Loucy (cell line): Measurements from ENCODE around the gene FAM120B.

Experiments used
- H2AFZ ChIP-seq: fragments of 200-600 bp; sonication (generic); 2 replicates; pipeline ENCODE4 v1.6.0; 2016; ENCODE audit warnings: antibody characterized with exemption, mild to moderate bottlenecking, low read length, moderate library complexity
- H3F3A ChIP-seq: fragments of 200-600 bp; 2 replicates; pipeline ENCODE4 v1.6.0; 2016; ENCODE audit warnings: antibody characterized with exemption, low read depth, mild to moderate bottlenecking
- H3K27me3 ChIP-seq: fragments of 200-600 bp; sonication (generic); 2 replicates; pipeline ENCODE4 v1.6.1; 2014; ENCODE audit warnings: low read length, mild to moderate bottlenecking; ENCODE audit not compliant: insufficient read depth, poor library complexity, severe bottlenecking
- H3K36me3 ChIP-seq: fragments of 200-600 bp; sonication (generic); 2 replicates; pipeline ENCODE4 v1.6.1; 2016; ENCODE audit warnings: low read length; ENCODE audit not compliant: insufficient read depth
- H3K4me1 ChIP-seq: fragments of 200-600 bp; sonication (generic); 2 replicates; pipeline ENCODE4 v1.5.1; 2014; ENCODE audit warnings: low read length, mild to moderate bottlenecking; ENCODE audit not compliant: insufficient read depth, poor library complexity, severe bottlenecking
- H3K4me2 ChIP-seq: fragments of 200-600 bp; sonication (generic); 2 replicates; pipeline ENCODE4 v1.6.0; 2014; ENCODE audit warnings: antibody characterized with exemption, low read length, low read depth, mild to moderate bottlenecking; ENCODE audit not compliant: poor library complexity, severe bottlenecking
- H3K4me3 ChIP-seq: fragments of 200-600 bp; sonication (generic); 2 replicates; pipeline ENCODE4 v1.5.1; 2014; ENCODE audit warnings: low read length, mild to moderate bottlenecking, mixed read lengths; ENCODE audit not compliant: poor library complexity, severe bottlenecking
- H3K79me2 ChIP-seq: fragments of 200-600 bp; sonication (generic); 2 replicates; pipeline ENCODE4 v1.6.1; 2014; ENCODE audit warnings: low read length; ENCODE audit not compliant: insufficient read depth
- H3K9ac ChIP-seq: fragments of 200-600 bp; sonication (generic); 2 replicates; pipeline ENCODE4 v1.6.0; 2014; ENCODE audit warnings: mild to moderate bottlenecking, low read depth, low read length, moderate library complexity; ENCODE audit not compliant: poor library complexity, severe bottlenecking
- H3K9me2 ChIP-seq: fragments of 200-600 bp; sonication (generic); replicated peaks from 2 replicates; pipeline ENCODE4 v1.6.1; 2016; ENCODE audit warnings: low read depth, low read length, mixed read lengths
- H3K9me3 ChIP-seq: fragments of 200-600 bp; sonication (generic); 2 replicates; pipeline ENCODE4 v1.6.1; 2014; ENCODE audit warnings: mild to moderate bottlenecking, antibody characterized with exemption, low read length, low read depth; ENCODE audit not compliant: insufficient read depth
- H4K20me1 ChIP-seq: fragments of 200-600 bp; sonication (generic); 2 replicates; pipeline ENCODE4 v1.6.0; 2014; ENCODE audit warnings: antibody characterized with exemption, low read length, mild to moderate bottlenecking; ENCODE audit not compliant: insufficient read depth, poor library complexity, severe bottlenecking
- CTCF ChIP-seq: fragments of 200-600 bp; sonication (generic); conservative IDR thresholded peaks from 2 replicates; pipeline ENCODE4 v1.5.1; 2014; ENCODE audit warnings: mild to moderate bottlenecking, antibody characterized with exemption, low read length
- EZH2phosphoT487 ChIP-seq: fragments of 200-600 bp; IDR thresholded peaks from 2 replicates; pipeline ENCODE4 v1.6.1; 2018; ENCODE audit warnings: antibody characterized with exemption, mild to moderate bottlenecking, moderate library complexity, borderline replicate concordance

Gene FAM120B

DNA sequence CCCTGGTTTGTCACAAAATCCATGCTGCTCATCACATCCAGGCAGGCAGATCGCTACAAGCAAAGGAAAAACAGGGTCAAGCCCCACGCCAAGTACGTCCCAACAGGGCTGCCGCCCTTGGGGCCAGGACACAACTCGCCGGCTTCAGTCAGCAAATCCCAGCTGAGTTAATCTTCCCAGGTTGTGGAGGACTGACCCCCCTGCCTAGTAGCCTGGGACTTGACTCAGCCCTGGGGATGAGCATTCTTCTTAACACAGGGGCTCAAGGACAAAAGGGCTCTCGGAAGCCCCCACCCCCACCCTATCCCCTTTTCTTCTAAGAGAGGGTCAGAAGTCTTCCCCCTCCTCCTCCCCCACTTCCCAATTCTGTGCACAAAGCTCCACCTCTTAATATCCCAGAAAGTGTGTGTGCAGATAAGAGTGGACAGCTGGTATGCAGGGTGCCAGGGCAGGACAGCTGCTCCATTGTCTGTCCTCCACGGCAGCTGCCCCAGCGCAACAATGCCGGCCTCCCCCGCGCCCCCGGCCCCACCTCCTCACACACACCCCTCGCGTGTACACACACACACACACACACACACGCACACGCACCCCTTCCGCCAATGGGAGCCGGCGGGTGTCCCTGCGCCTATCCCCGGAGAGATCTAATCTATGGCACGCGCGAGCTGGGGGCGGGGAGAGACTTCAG, 20.2 kb upstream of the FAM120B start:
- H3K9ac ChIP-seq = no peak overlapping the region
- no peaks in the 10 kb centered on the region for H3K36me3 ChIP-seq
- H4K20me1 ChIP-seq = no peaks in the 10 kb centered on the region
- no peaks in the 10 kb centered on the region for H3K4me1 ChIP-seq
- H2AFZ ChIP-seq = no peak overlapping the region
- H3K9me2 ChIP-seq = no peaks in the 10 kb centered on the region
- no peak overlapping the region for H3K4me2 ChIP-seq
- no peaks in the 10 kb centered on the region for H3F3A ChIP-seq
- no peak overlapping the region for H3K4me3 ChIP-seq
- H3K9me3 ChIP-seq = no peaks in the 10 kb centered on the region
- H3K27me3 ChIP-seq = no peaks in the 10 kb centered on the region
- H3K79me2 ChIP-seq = no peaks in the 10 kb centered on the region
- no peak for TF ChIP-seq EZH2phosphoT487
- no peak for TF ChIP-seq CTCF

- Histone ChIP-seq H3K9ac (no peak overlapping the region), H3K36me3 (no peaks in the 10 kb centered on the region), H3F3A (no peaks in the 10 kb centered on the region), H3K4me3 (no peak overlapping the region), H3K79me2 (no peaks in the 10 kb centered on the region), H3K9me3 (no peaks in the 10 kb centered on the region), H2AFZ (no peak overlapping the region), H3K4me1 (no peaks in the 10 kb centered on the region), H3K27me3 (no peaks in the 10 kb centered on the region), H4K20me1 (no peaks in the 10 kb centered on the region), H3K9me2 (no peaks in the 10 kb centered on the region), H3K4me2 (no peak overlapping the region)
- TF ChIP-seq CTCF (no peak), EZH2phosphoT487 (no peak)
Observed at GRCh38 chr6:170286934-170287265, 19.7 kb upstream of the FAM120B start.

GRCh38 chr6:170287371-170287876, 19.1 kb upstream of the FAM120B start:
- Histone ChIP-seq H3K4me3 (no peak overlapping the region), H2AFZ (no peak overlapping the region), H3K9me3 (no peaks in the 10 kb centered on the region), H3F3A (no peaks in the 10 kb centered on the region), H3K9ac (no peak overlapping the region), H3K4me2 (no peak overlapping the region), H3K36me3 (no peaks in the 10 kb centered on the region), H4K20me1 (no peaks in the 10 kb centered on the region), H3K79me2 (no peaks in the 10 kb centered on the region), H3K9me2 (no peaks in the 10 kb centered on the region), H3K27me3 (no peaks in the 10 kb centered on the region), H3K4me1 (no peaks in the 10 kb centered on the region)
- no peak for TF ChIP-seq EZH2phosphoT487
- no peak for TF ChIP-seq CTCF
